ENCODE measurements around the gene AGGF1. TPM values are rescaled to one million over a fixed set of nuclear protein-coding genes. Genes with fewer than 3 reads are reported as not detected.
A peak's percentile ranks its signal among the peaks of the same experiment; 100 is the strongest.

The AGGF1 gene
- 22.6 TPM for polyA plus RNA-seq (2013, experiment 1 of 2)
- 23.7 TPM for polyA plus RNA-seq (2013, experiment 2 of 2)

- H3K9ac ChIP-seq (ENCODE audit: low read depth, low read length, poor library complexity), result peak within 1 kb of the TSS; percentile 96
- peak within 1 kb of the TSS; percentile 93 for H2AFZ ChIP-seq (ENCODE audit: low read length)
- H2AK5ac ChIP-seq (ENCODE audit: low read depth, low read length), result peak within 1 kb of the TSS; percentile 76
- DNase-seq (ENCODE audit: low spot score), result peak; percentile 56
- WGBS, 2 donors (ENCODE audit: extremely low coverage in 2 of 2, insufficient read length in 2 of 2, insufficient replicate concordance in 1 of 2), result no CpG with 5 or more reads among the region's 82 CpGs
- peak within 1 kb of the TSS; percentile 78 for H3K27ac ChIP-seq (replicated peaks; ENCODE audit: low read length)
- H3K4ac ChIP-seq (ENCODE audit: low read length), result peak within 1 kb of the TSS; percentile 60
- no peak within 1 kb of the TSS for H4K91ac ChIP-seq (ENCODE audit: low read depth, low read length, poor library complexity)
- peak within 1 kb of the TSS; percentile 53 for H2BK120ac ChIP-seq (ENCODE audit: low read depth, low read length)
- peak within 1 kb of the TSS; percentile 77 to 93 for H3K4me3 ChIP-seq (ENCODE audit: low read length in 2 of 2)
- peak within 1 kb of the TSS; percentile 32 for H2BK15ac ChIP-seq (ENCODE audit: low read length)
- H3K14ac ChIP-seq (ENCODE audit: low read length), result peak within 1 kb of the TSS; percentile 76
- peak within 1 kb of the TSS; percentile 66 for H3K4me2 ChIP-seq (ENCODE audit: insufficient read depth, low read length, poor library complexity, severe bottlenecking)
- peaks cover 0 to 3% (median 0%) of the 10 kb centered on the region in 3 experiments for H3K27me3 ChIP-seq (ENCODE audit: control insufficient read depth in 3 of 3, insufficient read depth in 3 of 3, low read depth in 1 of 3, low read length in 3 of 3)
- H3K18ac ChIP-seq (ENCODE audit: low read length), result peak within 1 kb of the TSS; percentile 95
- H3K23ac ChIP-seq (ENCODE audit: low read depth, low read length, poor library complexity), result peak within 1 kb of the TSS; percentile 37
- H4K8ac ChIP-seq (ENCODE audit: low read depth, low read length), result no peak within 1 kb of the TSS
- peaks cover 0 to 16% of the 10 kb centered on the region in 2 donors for H3K36me3 ChIP-seq (replicated peaks in 1 of 2; ENCODE audit: control insufficient read depth in 2 of 2, insufficient read depth in 2 of 2, low read length in 2 of 2)
- H3K9me3 ChIP-seq (replicated peaks in 1 of 2; ENCODE audit: control insufficient read depth in 2 of 2, insufficient read depth in 1 of 2, low read depth in 1 of 2, low read length in 2 of 2), result peaks cover 3 to 15% of the 10 kb centered on the region in 2 donors
- H3K79me1 ChIP-seq (ENCODE audit: low read depth, low read length), result peaks cover 4% of the 10 kb centered on the region
- no peak within 1 kb of the TSS for H2BK12ac ChIP-seq (ENCODE audit: low read length)
- H3K4me1 ChIP-seq (ENCODE audit: control insufficient read depth in 2 of 2, insufficient read depth in 1 of 2, low read depth in 1 of 2, low read length in 2 of 2), result peaks cover 0 to 3% of the 10 kb centered on the region in 2 donors
- peak within 1 kb of the TSS; percentile 26 for H2BK5ac ChIP-seq (ENCODE audit: low read length)
Observed at GRCh38 chr5:77030097-77031071, at the start of gene AGGF1. Gene AGGF1 (plus strand): TSS chr5:77030404. CDS start chr5:77030767, 363 bp downstream.

- H3K23ac ChIP-seq (ENCODE audit: low read depth, low read length, poor library complexity), result no peak overlapping the region
- H3K4me1 ChIP-seq (ENCODE audit: control insufficient read depth in 2 of 2, insufficient read depth in 1 of 2, low read depth in 1 of 2, low read length in 2 of 2), result no peaks in the 10 kb centered on the region
- DNase-seq (ENCODE audit: low spot score), result no peak
- H3K79me1 ChIP-seq (ENCODE audit: low read depth, low read length), result no peaks in the 10 kb centered on the region
- H3K9me3 ChIP-seq (replicated peaks in 1 of 2; ENCODE audit: control insufficient read depth in 2 of 2, insufficient read depth in 1 of 2, low read depth in 1 of 2, low read length in 2 of 2), result no peaks in the 10 kb centered on the region
- H2BK12ac ChIP-seq (ENCODE audit: low read length), result no peak overlapping the region
- H2BK120ac ChIP-seq (ENCODE audit: low read depth, low read length), result no peak overlapping the region
- no peak overlapping the region for H3K4ac ChIP-seq (ENCODE audit: low read length)
- no peak overlapping the region for H3K9ac ChIP-seq (ENCODE audit: low read depth, low read length, poor library complexity)
- no peak overlapping the region for H4K8ac ChIP-seq (ENCODE audit: low read depth, low read length)
- H2AK5ac ChIP-seq (ENCODE audit: low read depth, low read length), result no peak overlapping the region
- no peak overlapping the region for H3K4me2 ChIP-seq (ENCODE audit: insufficient read depth, low read length, poor library complexity, severe bottlenecking)
- H3K27me3 ChIP-seq (ENCODE audit: control insufficient read depth in 3 of 3, insufficient read depth in 3 of 3, low read depth in 1 of 3, low read length in 3 of 3), result no peaks in the 10 kb centered on the region
- no peak overlapping the region for H2BK15ac ChIP-seq (ENCODE audit: low read length)
- no peak overlapping the region for H3K18ac ChIP-seq (ENCODE audit: low read length)
- no peak overlapping the region for H3K27ac ChIP-seq (replicated peaks; ENCODE audit: low read length)
- H3K36me3 ChIP-seq (replicated peaks in 1 of 2; ENCODE audit: control insufficient read depth in 2 of 2, insufficient read depth in 2 of 2, low read length in 2 of 2), result no peaks in the 10 kb centered on the region
- H3K4me3 ChIP-seq (ENCODE audit: low read length in 2 of 2), result no peak overlapping the region
- H2BK5ac ChIP-seq (ENCODE audit: low read length), result no peak overlapping the region
- no CpG with 5 or more reads among the region's 8 CpGs for WGBS, 2 donors (ENCODE audit: extremely low coverage in 2 of 2, insufficient read length in 2 of 2, insufficient replicate concordance in 1 of 2)
- H3K14ac ChIP-seq (ENCODE audit: low read length), result no peak overlapping the region
- no peak overlapping the region for H2AFZ ChIP-seq (ENCODE audit: low read length)
- H4K91ac ChIP-seq (ENCODE audit: low read depth, low read length, poor library complexity), result no peak overlapping the region
Observed at GRCh38 chr5:76980518-76981144, 49.6 kb upstream of the AGGF1 start.

GRCh38 chr5:76982450-76982849 is 47.8 kb upstream of the AGGF1 start:
- H2AFZ ChIP-seq (ENCODE audit: low read length), result no peak overlapping the region
- H4K91ac ChIP-seq (ENCODE audit: low read depth, low read length, poor library complexity), result no peak overlapping the region
- H3K27ac ChIP-seq (replicated peaks; ENCODE audit: low read length), result no peak overlapping the region
- no peaks in the 10 kb centered on the region for H3K27me3 ChIP-seq (ENCODE audit: control insufficient read depth in 3 of 3, insufficient read depth in 3 of 3, low read depth in 1 of 3, low read length in 3 of 3)
- no peaks in the 10 kb centered on the region for H3K36me3 ChIP-seq (replicated peaks in 1 of 2; ENCODE audit: control insufficient read depth in 2 of 2, insufficient read depth in 2 of 2, low read length in 2 of 2)
- no peak overlapping the region for H3K9ac ChIP-seq (ENCODE audit: low read depth, low read length, poor library complexity)
- H3K79me1 ChIP-seq (ENCODE audit: low read depth, low read length), result no peaks in the 10 kb centered on the region
- no peak overlapping the region for H3K4me3 ChIP-seq (ENCODE audit: low read length in 2 of 2)
- no peak overlapping the region for H3K14ac ChIP-seq (ENCODE audit: low read length)
- H3K4me2 ChIP-seq (ENCODE audit: insufficient read depth, low read length, poor library complexity, severe bottlenecking), result no peak overlapping the region
- no CpG with 5 or more reads among the region's 2 CpGs for WGBS, 2 donors (ENCODE audit: extremely low coverage in 2 of 2, insufficient read length in 2 of 2, insufficient replicate concordance in 1 of 2)
- H2BK120ac ChIP-seq (ENCODE audit: low read depth, low read length), result no peak overlapping the region
- no peak overlapping the region for H3K18ac ChIP-seq (ENCODE audit: low read length)
- no peak overlapping the region for H2BK12ac ChIP-seq (ENCODE audit: low read length)
- H4K8ac ChIP-seq (ENCODE audit: low read depth, low read length), result no peak overlapping the region
- no peak overlapping the region for H2AK5ac ChIP-seq (ENCODE audit: low read depth, low read length)
- H2BK5ac ChIP-seq (ENCODE audit: low read length), result no peak overlapping the region
- no peak overlapping the region for H3K4ac ChIP-seq (ENCODE audit: low read length)
- no peaks in the 10 kb centered on the region for H3K4me1 ChIP-seq (ENCODE audit: control insufficient read depth in 2 of 2, insufficient read depth in 1 of 2, low read depth in 1 of 2, low read length in 2 of 2)
- no peak overlapping the region for H2BK15ac ChIP-seq (ENCODE audit: low read length)
- no peak for DNase-seq (ENCODE audit: low spot score)
- no peak overlapping the region for H3K23ac ChIP-seq (ENCODE audit: low read depth, low read length, poor library complexity)
- peaks cover 0 to 3% of the 10 kb centered on the region in 2 donors for H3K9me3 ChIP-seq (replicated peaks in 1 of 2; ENCODE audit: control insufficient read depth in 2 of 2, insufficient read depth in 1 of 2, low read depth in 1 of 2, low read length in 2 of 2)

- H3K79me1 ChIP-seq (ENCODE audit: low read depth, low read length), result no peaks in the 10 kb centered on the region
- no peak overlapping the region for H2AK5ac ChIP-seq (ENCODE audit: low read depth, low read length)
- H4K8ac ChIP-seq (ENCODE audit: low read depth, low read length), result no peak overlapping the region
- no peak overlapping the region for H3K9ac ChIP-seq (ENCODE audit: low read depth, low read length, poor library complexity)
- no peak overlapping the region for H3K27ac ChIP-seq (replicated peaks; ENCODE audit: low read length)
- no peak overlapping the region for H4K91ac ChIP-seq (ENCODE audit: low read depth, low read length, poor library complexity)
- H3K4me1 ChIP-seq (ENCODE audit: control insufficient read depth in 2 of 2, insufficient read depth in 1 of 2, low read depth in 1 of 2, low read length in 2 of 2), result no peaks in the 10 kb centered on the region
- H3K4me2 ChIP-seq (ENCODE audit: insufficient read depth, low read length, poor library complexity, severe bottlenecking), result no peak overlapping the region
- H2BK12ac ChIP-seq (ENCODE audit: low read length), result no peak overlapping the region
- no peak overlapping the region for H2BK5ac ChIP-seq (ENCODE audit: low read length)
- no peak overlapping the region for H2BK15ac ChIP-seq (ENCODE audit: low read length)
- no peaks in the 10 kb centered on the region for H3K27me3 ChIP-seq (ENCODE audit: control insufficient read depth in 3 of 3, insufficient read depth in 3 of 3, low read depth in 1 of 3, low read length in 3 of 3)
- no peak for DNase-seq (ENCODE audit: low spot score)
- no peak overlapping the region for H3K4me3 ChIP-seq (ENCODE audit: low read length in 2 of 2)
- peaks cover 0 to 5% of the 10 kb centered on the region in 2 donors for H3K9me3 ChIP-seq (replicated peaks in 1 of 2; ENCODE audit: control insufficient read depth in 2 of 2, insufficient read depth in 1 of 2, low read depth in 1 of 2, low read length in 2 of 2)
- H2AFZ ChIP-seq (ENCODE audit: low read length), result no peak overlapping the region
- no peak overlapping the region for H3K14ac ChIP-seq (ENCODE audit: low read length)
- no peaks in the 10 kb centered on the region for H3K36me3 ChIP-seq (replicated peaks in 1 of 2; ENCODE audit: control insufficient read depth in 2 of 2, insufficient read depth in 2 of 2, low read length in 2 of 2)
- H3K18ac ChIP-seq (ENCODE audit: low read length), result no peak overlapping the region
- no peak overlapping the region for H3K23ac ChIP-seq (ENCODE audit: low read depth, low read length, poor library complexity)
- H2BK120ac ChIP-seq (ENCODE audit: low read depth, low read length), result no peak overlapping the region
- no CpG with 5 or more reads among the region's 3 CpGs for WGBS, 2 donors (ENCODE audit: extremely low coverage in 2 of 2, insufficient read length in 2 of 2, insufficient replicate concordance in 1 of 2)
- H3K4ac ChIP-seq (ENCODE audit: low read length), result no peak overlapping the region
Observed at GRCh38 chr5:76983468-76983867, 46.7 kb upstream of the AGGF1 start.

Data from neuronal stem cell (in vitro differentiated cells).